ENCODE measurements around the gene RHOF.
A peak's percentile ranks its signal among the peaks of the same experiment; 100 is the strongest.

Gene RHOF

DNA sequence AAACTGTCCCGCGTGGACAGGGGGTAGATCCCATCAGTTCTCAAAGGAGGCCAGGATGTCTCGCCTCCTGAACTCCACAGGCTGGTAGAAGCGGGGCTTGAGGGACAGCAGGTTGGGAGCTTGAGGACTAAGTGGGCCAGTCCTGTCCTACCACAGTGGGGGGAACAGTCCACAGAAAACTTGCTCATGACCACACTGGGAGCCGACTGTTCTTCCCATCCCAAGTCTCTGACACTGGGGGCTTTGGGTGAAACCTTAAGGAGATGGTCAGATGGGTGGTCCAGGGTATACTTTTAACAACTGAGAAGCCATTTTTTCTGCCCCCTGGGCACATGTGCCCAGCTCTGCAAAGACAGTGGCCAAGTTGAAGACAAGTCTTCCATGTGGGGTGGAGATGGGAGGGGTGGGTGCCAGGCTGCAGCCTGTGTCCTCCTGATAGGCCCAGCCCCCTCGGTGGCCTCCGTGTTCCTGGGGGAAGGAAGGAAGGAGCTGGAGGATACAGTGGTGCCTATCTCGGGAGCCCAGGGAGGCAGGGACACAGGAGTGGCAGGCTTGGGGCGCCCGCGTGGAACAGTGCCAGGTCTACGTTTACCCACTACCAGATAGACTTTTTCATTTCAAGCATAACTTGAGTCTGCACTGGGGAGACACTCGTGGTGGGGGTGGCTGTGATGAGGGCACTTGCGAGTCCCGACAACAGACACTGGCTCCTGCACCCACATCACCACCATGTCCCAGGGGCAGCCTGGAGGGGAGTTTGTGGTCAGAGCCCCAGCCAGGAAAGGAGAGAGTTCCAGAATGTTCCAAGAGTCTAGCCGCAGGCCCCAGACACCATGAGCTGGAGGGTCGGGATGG lies 14.7 kb downstream of the RHOF start:
- Histone ChIP-seq H3K9ac (peak overlapping the region; percentile 11; the same call in 1 of the 2 replicates), H3K9me3 (no peaks in the 10 kb centered on the region), H3K27ac (peak overlapping the region; percentile 49; the same call in 1 of the 2 replicates), H4K20me1 (peaks cover 32% of the 10 kb centered on the region), H3K36me3 (peaks cover 43% of the 10 kb centered on the region), H3K4me2 (peak overlapping the region; percentile 52), H3K27me3 (no peaks in the 10 kb centered on the region), H3K4me1 (peaks cover 71% of the 10 kb centered on the region), H3K4me3 (no peak overlapping the region)
- TF ChIP-seq Cebpa-rat (IDR thresholded peaks at IDR 0.05), result no peak

DNA sequence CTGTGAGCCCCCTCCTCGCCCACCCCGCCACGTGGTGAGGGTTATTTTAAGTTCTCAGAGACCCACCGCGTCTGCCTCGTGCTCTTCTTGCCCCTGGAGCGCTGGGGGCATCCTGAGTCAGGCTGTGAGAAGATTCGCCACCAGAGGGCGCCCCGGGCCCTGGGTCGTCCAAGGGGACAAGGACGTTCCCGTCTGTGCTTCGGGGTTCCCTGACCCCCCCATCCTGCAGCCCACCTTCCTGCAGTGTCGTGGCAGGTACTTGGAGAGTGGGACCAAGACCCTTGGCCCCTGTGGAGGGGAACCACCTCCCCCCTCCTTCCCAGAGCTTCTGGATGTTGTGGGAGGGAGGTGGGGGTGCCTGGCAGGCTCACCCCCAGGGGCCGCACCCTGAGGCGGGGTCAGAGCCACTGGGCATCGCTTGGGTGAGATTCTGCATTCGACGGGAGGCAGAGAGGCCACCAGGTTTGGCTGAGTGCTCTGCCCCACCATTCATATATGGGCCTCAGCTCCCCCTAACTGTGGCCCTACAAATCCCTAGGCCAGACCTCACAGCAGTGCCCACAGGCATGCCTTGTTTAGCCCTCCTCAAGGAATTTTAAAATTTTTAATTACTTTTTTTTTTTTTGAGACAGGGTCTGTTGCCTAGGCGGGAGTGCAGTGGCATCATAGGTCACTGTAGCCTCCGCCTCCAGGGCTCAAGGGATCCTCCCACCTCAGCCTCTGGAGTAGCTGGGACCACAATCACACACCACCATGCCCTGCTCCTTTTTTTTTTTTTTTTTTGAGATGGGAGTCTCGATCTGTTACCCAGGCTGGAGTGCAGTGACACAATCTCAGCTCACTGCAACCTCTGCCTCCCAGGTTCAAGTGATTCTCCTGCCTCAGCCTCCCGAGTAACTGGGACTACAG lies 17.0 kb downstream of the RHOF start:
- no peak for TF ChIP-seq Cebpa-rat (IDR thresholded peaks at IDR 0.05)
- peaks cover 65% of the 10 kb centered on the region for H3K4me1 ChIP-seq
- H4K20me1 ChIP-seq, result peaks cover 16% of the 10 kb centered on the region
- H3K36me3 ChIP-seq, result peaks cover 40% of the 10 kb centered on the region
- 0 out of 2 replicates have a peak overlapping the region, but pooled peaks have one; percentile 46 for H3K9ac ChIP-seq
- H3K4me2 ChIP-seq, result peak overlapping the region; percentile 25
- peak overlapping the region; percentile 69 for H3K27ac ChIP-seq
- H3K4me3 ChIP-seq, result no peak overlapping the region
- no peaks in the 10 kb centered on the region for H3K9me3 ChIP-seq
- H3K27me3 ChIP-seq, result no peaks in the 10 kb centered on the region

GRCh38 chr12:121775501-121775900 lies 18.0 kb downstream of the RHOF start:
- Histone ChIP-seq H4K20me1 (peaks cover 6% of the 10 kb centered on the region), H3K4me3 (no peak overlapping the region), H3K4me2 (peak overlapping the region; percentile 25), H3K36me3 (peaks cover 34% of the 10 kb centered on the region), H3K9ac (0 out of 2 replicates have a peak overlapping the region, but pooled peaks have one; percentile 46), H3K4me1 (peaks cover 65% of the 10 kb centered on the region), H3K27ac (peak overlapping the region; percentile 69), H3K9me3 (no peaks in the 10 kb centered on the region), H3K27me3 (no peaks in the 10 kb centered on the region)
- TF ChIP-seq Cebpa-rat (IDR thresholded peaks at IDR 0.05), result no peak

DNA sequence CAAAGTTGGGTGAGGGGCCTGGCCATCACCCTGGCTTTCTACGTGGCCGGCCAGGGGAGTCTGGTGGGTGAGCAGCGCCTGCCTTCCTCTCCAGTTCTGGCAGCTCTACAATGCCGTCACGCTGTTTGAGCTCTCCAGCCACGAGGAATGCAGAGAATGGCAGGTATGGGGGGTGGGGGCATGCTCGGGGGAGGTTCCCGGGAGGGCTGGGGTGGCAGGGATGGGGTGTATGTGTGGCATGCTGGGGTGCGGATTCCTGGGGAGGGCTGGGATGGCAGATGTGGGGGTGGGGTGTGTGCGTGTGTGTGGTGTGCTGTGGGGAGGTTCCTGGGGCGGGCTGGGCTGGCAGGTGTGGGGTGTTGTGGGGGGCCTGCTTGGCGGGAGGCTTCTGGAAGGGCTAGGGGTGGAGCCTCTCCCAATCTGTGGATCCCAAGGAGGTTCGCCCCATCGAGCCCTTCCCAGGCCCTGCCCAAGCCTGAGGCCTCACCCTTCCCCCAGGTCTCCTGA lies 18.5 kb downstream of the RHOF start:
- Histone ChIP-seq H3K4me3 (no peak overlapping the region), H3K27me3 (no peaks in the 10 kb centered on the region), H3K36me3 (peaks cover 29% of the 10 kb centered on the region), H4K20me1 (peaks cover 1% of the 10 kb centered on the region; the same call in 1 of the 2 replicates), H3K4me1 (peaks cover 67% of the 10 kb centered on the region), H3K9ac (0 out of 2 replicates have a peak overlapping the region, but pooled peaks have one; percentile 46), H3K9me3 (no peaks in the 10 kb centered on the region), H3K27ac (peak overlapping the region; percentile 69), H3K4me2 (peak overlapping the region; percentile 25)
- no peak for TF ChIP-seq Cebpa-rat (IDR thresholded peaks at IDR 0.05)

DNA sequence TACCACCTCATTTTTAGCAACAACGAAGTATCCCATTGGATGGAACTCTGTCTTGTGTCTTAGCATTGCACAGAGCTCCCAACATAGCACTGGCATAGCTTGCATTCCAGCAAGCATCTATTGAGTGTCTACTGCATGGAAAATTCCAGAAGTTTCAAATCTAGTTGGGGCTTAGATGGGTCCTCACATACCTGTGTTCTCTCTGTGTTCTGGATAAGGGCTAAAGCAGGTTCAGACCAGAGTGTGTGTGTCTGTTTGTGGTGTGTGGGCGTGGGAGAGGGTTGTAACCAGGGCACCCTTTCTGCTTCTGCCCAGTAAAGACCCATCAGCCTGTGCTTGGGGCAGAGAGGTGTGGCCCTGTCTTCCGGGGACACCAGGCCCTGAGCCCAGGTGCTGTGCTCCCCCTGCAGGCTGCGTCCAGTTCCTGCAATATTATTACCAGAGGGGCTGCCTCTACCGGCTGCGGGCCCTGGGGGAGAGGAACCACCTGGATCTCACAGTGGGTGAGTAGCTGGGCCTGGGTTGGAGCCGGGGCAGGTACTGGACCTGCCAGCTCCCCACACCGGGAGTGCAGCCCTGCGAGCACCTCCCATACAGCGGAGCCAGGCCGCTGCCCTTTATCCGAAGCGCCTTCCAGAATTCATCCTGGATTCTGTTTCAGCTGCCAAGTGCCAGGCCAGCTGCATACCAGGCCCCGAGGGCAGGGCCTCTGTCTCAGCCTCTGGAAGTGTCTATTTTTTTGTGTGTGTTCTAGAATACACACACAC lies 20.3 kb downstream of the RHOF start:
- H3K36me3 ChIP-seq, result peaks cover 11% of the 10 kb centered on the region
- peak overlapping the region; percentile 50 for H3K4me2 ChIP-seq
- peaks cover 70% of the 10 kb centered on the region for H3K4me1 ChIP-seq
- H3K9ac ChIP-seq, result no peak overlapping the region
- H3K4me3 ChIP-seq, result no peak overlapping the region
- no peaks in the 10 kb centered on the region for H3K27me3 ChIP-seq
- peak overlapping the region; percentile 38; the same call in 1 of the 2 replicates for H3K27ac ChIP-seq
- H3K9me3 ChIP-seq, result no peaks in the 10 kb centered on the region
- TF ChIP-seq Cebpa-rat (IDR thresholded peaks at IDR 0.05), result no peak
- H4K20me1 ChIP-seq, result no peaks in the 10 kb centered on the region

- H3K4me3 ChIP-seq, result no peak overlapping the region
- peak; percentile 18; the same call in 1 of the 2 replicates for TF ChIP-seq Cebpa-rat (IDR thresholded peaks at IDR 0.05)
- H3K36me3 ChIP-seq, result peaks cover 5% of the 10 kb centered on the region; the same call in 1 of the 2 replicates
- H3K4me2 ChIP-seq, result peak overlapping the region; percentile 75
- no peaks in the 10 kb centered on the region for H3K27me3 ChIP-seq
- H3K9me3 ChIP-seq, result no peaks in the 10 kb centered on the region
- 0 out of 2 replicates have a peak overlapping the region, but pooled peaks have one; percentile 30 for H3K9ac ChIP-seq
- H3K27ac ChIP-seq, result peak overlapping the region; percentile 76
- no peaks in the 10 kb centered on the region for H4K20me1 ChIP-seq
- peaks cover 81% of the 10 kb centered on the region for H3K4me1 ChIP-seq
Measured at GRCh38 chr12:121770813-121771625, 22.5 kb downstream of the RHOF start.

- H3K27ac ChIP-seq, result peak overlapping the region; percentile 76
- H3K9ac ChIP-seq, result peak overlapping the region; percentile 30; the same call in 1 of the 2 replicates
- H3K4me3 ChIP-seq, result no peak overlapping the region
- H3K4me2 ChIP-seq, result peak overlapping the region; percentile 75
- no peak for TF ChIP-seq Cebpa-rat (IDR thresholded peaks at IDR 0.05)
- H3K4me1 ChIP-seq, result peaks cover 75% of the 10 kb centered on the region
- H3K9me3 ChIP-seq, result no peaks in the 10 kb centered on the region
- H3K27me3 ChIP-seq, result no peaks in the 10 kb centered on the region
- peaks cover 12% of the 10 kb centered on the region; the same call in 1 of the 2 replicates for H3K36me3 ChIP-seq
- H4K20me1 ChIP-seq, result no peaks in the 10 kb centered on the region
Measured at GRCh38 chr12:121770388-121770787, 23.1 kb downstream of the RHOF start.

GRCh38 chr12:121769831-121770301 lies 23.6 kb downstream of the RHOF start:
- H3K27me3 ChIP-seq, result no peaks in the 10 kb centered on the region
- H3K9me3 ChIP-seq, result no peaks in the 10 kb centered on the region
- peak overlapping the region; percentile 75 for H3K4me2 ChIP-seq
- peaks cover 14% of the 10 kb centered on the region; the same call in 1 of the 2 replicates for H3K36me3 ChIP-seq
- no peak overlapping the region for H3K4me3 ChIP-seq
- peak overlapping the region; percentile 76 for H3K27ac ChIP-seq
- H3K4me1 ChIP-seq, result peaks cover 71% of the 10 kb centered on the region
- H4K20me1 ChIP-seq, result no peaks in the 10 kb centered on the region
- no peak for TF ChIP-seq Cebpa-rat (IDR thresholded peaks at IDR 0.05)
- peak overlapping the region; percentile 30; the same call in 1 of the 2 replicates for H3K9ac ChIP-seq

All from BLaER1 (cell line).